ENCODE data around the gene TOP1. TPM values are rescaled to one million over a fixed set of nuclear protein-coding genes. Genes with fewer than 3 reads are reported as not detected.

The TOP1 gene
- total and polyA plus RNA-seq, 9 of the 15 experiments (the other 6 are each of a cell fraction or from before 2014, with no cell fraction given) = 26.4 to 127 (median 39.6) TPM

- H3K4me2 ChIP-seq (ENCODE audit: insufficient read depth, low read length) = peak overlapping the region; percentile 21; the same call in 1 of the 2 replicates
- H3K36me3 ChIP-seq (ENCODE audit: control insufficient read depth, insufficient read depth, low read length) = peaks cover 19% of the 10 kb centered on the region; the same call in 2 of the 3 replicates
- 39% methylated on average over 8 of the region's 8 CpGs for WGBS (ENCODE audit: insufficient coverage, low coverage, missing lambda C conversion rate)
- H3K27me3 ChIP-seq (ENCODE audit: control insufficient read depth in 2 of 2, insufficient read depth in 2 of 2, low read length in 2 of 2) = no peaks in the 10 kb centered on the region
- no peak overlapping the region for H3K27ac ChIP-seq (ENCODE audit: extremely low read depth, low read depth, low read length)
- peaks cover 85% of the 10 kb centered on the region for H3K79me2 ChIP-seq (ENCODE audit: control insufficient read depth, insufficient read depth, low read length)
- intact Hi-C loops (cut with micrococcal nuclease) (no loop called here), in situ Hi-C loops (cut with MboI) (no loop called here)
- DNase-seq (ENCODE audit: extremely low read depth in 1 of 4, low spot score in 3 of 4) (peak; percentile 29 to 57 (median 43)), FAIRE-seq (peak; percentile 15), ATAC-seq (no peak)
- H3K4me3 ChIP-seq = no peak overlapping the region
- H3K9me3 ChIP-seq (replicated peaks; ENCODE audit: control insufficient read depth, insufficient read depth, low read depth, low read length) = no peaks in the 10 kb centered on the region
- peak overlapping the region; percentile 31 to 84; a peak in 3 of 4 replicates for H3K9ac ChIP-seq (ENCODE audit: insufficient read depth in 1 of 2, low read depth in 2 of 2, low read length in 2 of 2)
- TF ChIP-seq CAMTA2 (CRISPR knock-in tag; conservative IDR thresholded peaks at IDR 0.05) (no peak), HMG20A (CRISPR knock-in tag; conservative IDR thresholded peaks at IDR 0.05) (no peak), MXD1 (CRISPR knock-in tag; IDR thresholded peaks at IDR 0.05; ENCODE audit: borderline replicate concordance, poor library complexity, severe bottlenecking) (no peak), VEZF1 (CRISPR knock-in tag; IDR thresholded peaks at IDR 0.05) (peak; percentile 34; the same call in 1 of the 2 replicates), RCOR1 (IDR thresholded peaks at IDR 0.05; ENCODE audit: borderline replicate concordance in 1 of 2, low read depth in 2 of 2, low read length in 2 of 2) (no peak), MIER1 (IDR thresholded peaks at IDR 0.05; ENCODE audit: low read depth) (no peak; the same call in 1 of the 2 replicates), ZNF395 (CRISPR knock-in tag; IDR thresholded peaks at IDR 0.05) (no peak), CEBPB (tag; IDR thresholded peaks at IDR 0.05) (no peak), CBFA2T3 (IDR thresholded peaks at IDR 0.05) (peak; percentile 30; the same call in 1 of the 2 replicates), TFAP4 (CRISPR knock-in tag; IDR thresholded peaks at IDR 0.05; ENCODE audit: borderline replicate concordance) (peak; percentile 93), KAT8 (IDR thresholded peaks at IDR 0.05; ENCODE audit: low read depth) (no peak), GABPB2 (CRISPR knock-in tag; conservative IDR thresholded peaks at IDR 0.05) (no peak), DACH1 (IDR thresholded peaks at IDR 0.05; ENCODE audit: partially characterized antibody) (peak; percentile 36), MCM3 (IDR thresholded peaks at IDR 0.05) (no peak)
- POLR2A ChIA-PET = interaction anchor here (1.0 to 1.7 kb wide), 2 partner anchors 9 to 14 kb away, joined by 3 to 5 read pairs; no protein-coding TSS in a partner anchor
- H3K9me1 ChIP-seq (ENCODE audit: control insufficient read depth, insufficient read depth, low read length) = no peaks in the 10 kb centered on the region
- CTCF ChIA-PET (ENCODE audit: low intra/inter-chr PET ratio) = no interaction called here
- no peak overlapping the region for H2AFZ ChIP-seq (ENCODE audit: low read depth, low read length)
- H4K20me1 ChIP-seq (replicated peaks; ENCODE audit: control insufficient read depth, insufficient read depth, low read length) = peaks cover 22% of the 10 kb centered on the region
- H3K4me1 ChIP-seq (replicated peaks in 1 of 2; ENCODE audit: control insufficient read depth in 2 of 2, insufficient read depth in 2 of 2, low read length in 2 of 2) = peaks cover 35 to 44% of the 10 kb centered on the region in 2 experiments
- BruUV-seq (replicated peaks) = no TSS peak
These were observed 112.7 kb downstream of the TOP1 start for GRCh38 chr20:41141153-41141815.
